ENCODE measurements around the gene LAMA3. TPM values are rescaled to one million over a fixed set of nuclear protein-coding genes. Genes with fewer than 3 reads are reported as not detected.

LAMA3 gene
- total RNA-seq, 2 donors from 2014 or later, result 5.6 to 6.7 TPM

DNA sequence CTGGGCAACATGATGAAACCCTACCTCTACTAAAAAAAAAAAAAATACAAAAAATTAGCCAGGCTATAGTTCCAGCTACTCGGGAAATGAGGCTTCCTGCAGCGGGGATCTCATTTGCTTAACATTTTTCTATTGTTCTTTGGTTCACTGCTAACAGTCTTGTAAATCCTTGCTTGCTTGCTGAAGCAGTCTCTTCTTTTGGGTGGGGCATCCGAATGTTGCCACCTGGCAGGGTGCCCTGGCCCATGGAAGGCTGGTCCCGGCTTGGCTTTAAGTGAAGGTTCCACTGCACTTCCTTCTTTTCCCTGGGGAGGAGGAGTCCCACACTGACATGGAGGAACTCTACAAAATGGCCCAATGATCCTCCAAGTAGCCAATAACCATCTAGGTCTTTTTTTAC is 20.5 kb upstream of the LAMA3 start:
- DNase-seq, result no peak
- intact Hi-C loops (cut with DNase I), result no loop called here

GRCh38 chr18:23669202-23669766 is 20.0 kb upstream of the LAMA3 start:
- no peak for ATAC-seq
- no peak for DNase-seq
- intact Hi-C loops (cut with DNase I), result no loop called here

More for the DNA sequence above, 20.5 kb upstream of the LAMA3 start:
- no peak for ATAC-seq

DNA sequence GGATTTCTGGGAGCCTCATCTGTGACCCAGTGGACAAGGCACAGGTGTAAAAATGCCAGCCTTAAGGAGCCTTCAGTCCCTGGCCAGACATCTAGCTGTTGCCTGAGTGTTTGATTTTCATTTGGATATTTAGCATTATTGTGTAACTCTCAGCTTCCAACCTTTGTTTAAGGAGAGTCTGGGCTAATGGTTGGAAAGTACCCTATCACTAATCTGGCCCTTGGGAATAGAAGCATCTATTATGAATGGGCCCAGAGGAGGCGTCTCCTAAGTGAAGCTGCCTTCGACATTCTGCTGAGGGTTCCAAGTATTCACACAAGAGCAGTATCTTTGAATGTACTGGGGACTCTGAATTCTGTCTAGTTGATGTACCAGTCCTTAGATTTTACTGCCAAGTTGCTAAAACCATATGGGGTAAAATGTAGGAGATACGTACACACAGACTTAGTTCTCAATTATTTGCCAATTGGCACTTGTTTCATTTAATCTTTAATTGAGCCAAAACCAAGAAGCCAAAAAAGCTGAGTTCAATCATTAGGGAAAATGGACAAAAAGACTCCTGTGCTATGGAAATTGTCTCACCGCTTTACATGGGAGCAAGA is 19.3 kb upstream of the LAMA3 start:
- intact Hi-C loops (cut with DNase I), result no loop called here
- ATAC-seq (peak; percentile 25 to 52), DNase-seq (no peak)

- ATAC-seq, result peak; percentile 48 to 83
- peak; percentile 42 for DNase-seq
- intact Hi-C loops (cut with DNase I), result no loop called here
Measured at GRCh38 chr18:23671564-23671963, 17.7 kb upstream of the LAMA3 start.

DNA sequence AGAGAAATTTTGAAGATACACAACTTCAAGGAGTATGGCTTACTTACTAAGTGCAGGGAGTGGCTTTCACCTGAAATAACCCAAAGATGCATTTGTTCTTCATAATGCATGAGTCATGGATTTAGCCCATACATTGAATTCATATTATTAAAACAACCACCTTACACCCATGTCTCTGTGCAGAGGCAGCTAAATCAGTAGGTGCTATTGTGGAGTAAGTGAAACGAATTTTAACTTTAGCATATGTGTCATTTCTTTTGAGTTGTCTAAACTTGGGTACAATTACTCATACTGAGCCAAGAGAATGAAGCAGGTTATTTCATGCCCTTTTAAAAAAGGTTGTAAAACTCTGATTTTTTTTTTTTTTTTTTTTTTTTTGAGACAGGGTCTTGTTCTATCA is 15.5 kb upstream of the LAMA3 start:
- no peak for ATAC-seq
- intact Hi-C loops (cut with DNase I), result no loop called here
- DNase-seq, result no peak

DNA sequence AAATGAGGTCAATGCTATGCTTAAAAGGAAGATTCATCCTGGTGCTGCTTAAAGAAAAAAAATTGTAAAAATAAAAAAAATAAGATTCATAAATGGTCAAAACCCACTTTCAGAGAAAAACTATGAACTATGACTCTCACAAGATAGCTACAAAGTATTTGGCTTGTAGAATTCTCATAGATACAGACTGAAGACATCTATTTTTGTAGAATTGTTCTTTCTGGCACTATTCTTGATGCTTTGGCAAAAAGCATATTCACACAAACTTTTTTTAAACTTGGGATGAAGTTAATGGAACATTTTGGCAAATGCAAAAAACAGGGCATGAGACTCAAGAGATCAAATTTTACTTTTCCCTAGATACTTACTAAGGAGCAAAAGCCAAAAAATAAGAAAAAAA is 14.0 kb upstream of the LAMA3 start:
- no peak for DNase-seq
- peak in 1 of 2 donors; percentile 59 for ATAC-seq
- intact Hi-C loops (cut with DNase I), result no loop called here

- ATAC-seq (no peak), DNase-seq (no peak)
- intact Hi-C loops (cut with DNase I), result no loop called here
Measured at GRCh38 chr18:23675896-23676295, 13.4 kb upstream of the LAMA3 start.

DNA sequence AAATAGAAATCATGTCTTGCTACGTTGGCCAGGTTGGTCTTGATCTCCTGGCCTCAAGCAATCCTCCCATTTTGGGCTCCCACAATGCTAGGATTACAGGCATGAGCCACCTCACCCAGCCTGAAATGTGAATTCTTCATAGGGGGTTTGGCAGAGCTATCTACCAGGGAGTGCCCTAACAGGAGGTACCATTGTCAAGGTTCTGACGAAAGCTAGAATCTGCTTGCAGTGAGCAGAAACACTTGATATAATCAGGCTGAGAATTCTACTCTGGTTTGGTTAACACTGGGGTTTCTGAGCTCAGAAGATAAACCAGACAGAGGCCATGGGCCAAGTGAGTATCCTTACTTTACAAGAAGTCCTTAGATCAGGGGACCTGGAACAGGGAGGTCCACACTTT is 7.2 kb upstream of the LAMA3 start:
- no peak for DNase-seq
- intact Hi-C loops (cut with DNase I), result no loop called here
- no peak for ATAC-seq

GRCh38 chr18:23682472-23682871 is 6.8 kb upstream of the LAMA3 start:
- ATAC-seq (no peak), DNase-seq (no peak)
- intact Hi-C loops (cut with DNase I), result no loop called here

- intact Hi-C loops (cut with DNase I), result no loop called here
- ATAC-seq (no peak), DNase-seq (no peak)
Measured at GRCh38 chr18:23683155-23683554, 6.1 kb upstream of the LAMA3 start.

DNA sequence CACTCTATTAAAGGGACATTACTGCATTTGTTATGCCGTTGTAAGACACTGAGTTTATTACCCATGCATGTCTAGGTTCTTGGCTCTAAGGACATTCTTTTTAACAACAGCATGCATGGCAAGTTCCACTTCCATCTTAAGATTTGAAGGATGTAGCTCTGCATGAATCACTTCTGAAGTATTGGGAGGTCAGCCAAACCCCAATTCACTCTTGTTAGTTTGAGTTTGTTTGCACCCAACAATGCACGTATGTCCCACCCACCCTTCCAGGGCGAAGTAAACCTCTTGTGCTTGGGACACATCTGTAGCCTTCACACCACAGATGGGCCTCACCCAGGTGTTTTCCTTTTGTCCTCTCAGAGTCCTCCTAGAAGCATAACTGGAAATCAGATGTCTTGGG is 5.6 kb upstream of the LAMA3 start:
- DNase-seq (no peak), ATAC-seq (peak in 1 of 2 donors; percentile 18)
- intact Hi-C loops (cut with DNase I), result no loop called here

DNA sequence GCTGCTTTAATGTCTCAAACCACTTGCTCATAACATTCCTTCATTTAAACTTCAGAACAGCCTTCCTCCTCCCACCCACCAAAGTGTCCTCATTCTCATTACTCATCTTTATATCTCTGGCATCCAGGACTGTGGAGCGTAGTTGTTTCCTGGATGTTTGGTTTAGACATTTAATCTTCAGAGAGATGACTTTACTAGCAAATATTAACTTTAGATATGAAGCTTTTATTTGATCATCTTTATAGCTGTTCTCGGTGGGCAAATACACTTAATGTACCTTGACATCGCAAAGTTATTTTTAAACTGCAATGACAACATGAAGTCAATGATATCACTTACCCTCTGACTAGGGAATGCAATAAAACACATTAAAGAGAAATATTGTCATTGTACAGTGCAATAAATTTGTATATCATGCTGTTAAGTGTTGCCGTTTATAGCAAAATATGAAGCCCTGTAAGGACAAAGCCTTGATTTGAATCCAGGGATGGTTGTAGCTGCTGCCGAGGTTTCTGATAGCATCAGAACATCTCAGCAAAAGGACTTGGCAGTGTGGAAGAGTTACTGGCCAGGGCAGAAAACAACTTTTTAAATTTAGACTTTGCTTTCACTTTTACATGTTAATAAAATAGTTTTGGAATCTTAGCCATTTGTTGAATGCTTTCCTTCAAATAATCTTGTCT is 4.6 kb upstream of the LAMA3 start:
- ATAC-seq, result peak in 1 of 2 donors; percentile 63
- intact Hi-C loops (cut with DNase I), result no loop called here

DNA sequence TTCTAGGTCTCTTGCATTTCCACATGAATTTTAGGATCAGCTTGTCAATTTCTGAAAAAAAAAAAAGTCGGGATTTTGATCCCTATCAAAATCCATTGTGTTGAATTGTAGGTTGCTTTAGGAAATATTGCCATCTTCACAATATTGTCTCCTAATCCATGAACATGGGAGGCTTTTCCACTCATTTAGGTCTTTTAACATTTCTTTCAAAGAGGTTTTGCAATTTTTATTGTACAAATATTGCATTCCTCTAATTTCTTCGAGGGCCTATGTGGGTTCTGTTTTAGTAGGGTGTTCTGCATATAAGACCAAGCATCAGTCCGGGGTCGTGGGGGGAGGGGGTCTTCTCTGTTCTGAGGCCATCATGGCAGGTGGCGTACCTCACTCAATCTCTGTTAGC is 725 bp upstream of the LAMA3 start:
- intact Hi-C loops (cut with DNase I), result no loop called here
- DNase-seq (no peak), ATAC-seq (no peak)

More for the DNA sequence above, 4.6 kb upstream of the LAMA3 start:
- DNase-seq, result no peak

GRCh38 chr18:23689616-23690504 is 607 bp downstream of the LAMA3 start:
- ATAC-seq (peak; percentile 61 to 63), DNase-seq (peak; percentile 26)
- intact Hi-C loops (cut with DNase I), result no loop called here

DNA sequence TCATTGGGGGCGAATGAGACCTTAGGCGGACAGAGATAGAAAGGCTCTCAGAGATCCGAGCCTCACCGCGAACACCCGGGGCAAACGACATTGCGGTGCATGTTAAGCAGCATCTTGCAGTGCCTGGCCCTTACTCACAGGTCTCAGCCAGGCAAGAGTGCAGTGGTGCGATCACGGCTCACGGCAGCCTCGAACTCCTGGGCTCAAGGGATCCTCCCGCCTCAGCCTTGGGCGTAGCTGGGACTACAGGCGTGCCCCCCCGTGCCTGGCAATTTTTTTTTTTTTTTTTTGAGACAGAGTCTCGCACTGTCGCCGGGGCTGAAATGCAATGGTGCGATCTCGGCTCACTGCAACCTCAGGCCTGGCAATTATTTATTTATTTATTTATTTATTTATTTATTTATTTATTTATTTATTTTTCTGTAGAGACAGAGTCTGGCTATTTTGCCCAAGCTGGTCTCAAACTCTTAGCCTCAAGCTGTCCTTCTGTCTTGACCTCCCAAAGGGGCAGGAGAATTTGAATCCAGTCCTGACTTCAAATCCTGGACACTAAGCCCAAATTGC is 1.3 kb downstream of the LAMA3 start:
- intact Hi-C loops (cut with DNase I), result no loop called here
- DNase-seq (no peak), ATAC-seq (no peak)

DNA sequence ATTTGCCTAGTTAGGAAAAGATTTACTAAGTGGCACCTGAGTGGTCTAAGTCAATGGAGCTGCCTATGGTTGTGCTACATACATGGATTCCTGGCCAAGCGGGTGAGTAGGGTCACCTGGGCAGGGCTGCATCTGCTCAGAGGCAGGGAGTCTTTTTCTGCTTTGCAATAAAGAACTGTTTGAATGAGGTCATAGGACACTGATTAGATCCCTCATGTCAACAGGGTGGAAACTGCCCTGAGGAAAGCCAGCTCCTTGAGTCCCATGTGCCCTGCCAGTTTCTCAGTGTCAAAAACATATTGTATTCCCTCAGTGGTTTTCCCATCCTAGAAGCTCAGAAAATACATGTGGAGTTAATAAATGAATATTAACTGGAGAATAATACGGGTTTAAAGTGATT is 4.6 kb downstream of the LAMA3 start:
- intact Hi-C loops (cut with DNase I), result no loop called here
- no peak for ATAC-seq
- no peak for DNase-seq

DNA sequence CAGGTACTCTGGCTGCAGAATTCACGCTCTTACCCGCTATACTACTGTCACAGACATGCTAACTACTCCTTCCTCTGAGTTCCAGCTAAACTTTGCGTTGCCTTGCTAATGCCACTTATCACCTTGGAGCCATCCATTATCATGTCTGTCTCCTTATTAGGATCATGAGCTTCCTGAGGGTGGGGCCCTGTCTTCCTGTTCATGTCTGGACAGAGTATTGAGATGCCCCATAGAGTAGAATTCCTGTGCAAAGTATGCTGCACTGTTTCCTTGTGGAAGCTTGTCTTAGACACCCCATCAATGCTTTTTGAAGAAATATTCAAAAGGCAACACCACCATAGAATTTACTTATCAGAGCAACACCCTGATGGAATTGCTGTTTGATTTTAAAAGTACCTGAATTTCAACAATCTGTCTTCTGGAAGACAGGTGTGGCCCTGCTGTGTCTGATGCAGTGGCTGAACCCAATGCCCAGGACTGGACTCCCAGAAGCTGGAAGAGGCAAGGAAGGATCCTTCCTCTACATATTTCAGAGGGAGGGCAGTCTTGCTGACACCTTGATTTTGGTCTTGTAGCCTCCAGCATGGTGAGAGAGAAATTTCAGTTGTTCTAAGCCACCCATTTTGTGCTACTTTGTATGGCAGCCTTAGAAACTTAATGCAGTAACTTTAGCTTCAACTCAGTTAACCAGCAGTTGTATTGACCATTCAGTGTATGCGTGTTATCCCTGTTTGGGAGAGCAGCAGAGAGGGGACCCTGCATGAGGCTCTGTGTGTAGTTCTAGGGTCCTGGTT is 5.6 kb downstream of the LAMA3 start:
- ATAC-seq, result no peak
- no peak for DNase-seq
- intact Hi-C loops (cut with DNase I), result no loop called here

DNA sequence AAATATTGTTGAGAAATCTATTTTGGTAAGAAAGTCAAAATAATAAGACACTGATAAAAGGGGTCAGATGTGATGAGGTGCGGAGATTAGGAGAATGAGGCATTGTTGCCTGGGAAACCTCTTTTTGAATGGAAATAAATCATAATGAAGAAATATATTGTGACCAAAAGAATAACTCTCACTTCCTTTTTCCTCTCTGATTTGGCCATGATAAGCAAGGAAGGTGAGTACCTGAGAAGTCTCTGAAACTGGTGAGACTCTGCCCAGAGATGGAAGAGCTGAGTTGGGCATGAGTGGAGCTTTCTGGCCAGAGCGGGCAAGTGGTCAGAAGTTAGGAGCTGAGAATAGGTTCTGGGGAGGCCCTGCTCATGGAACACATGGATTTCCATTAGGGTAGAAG is 11.8 kb downstream of the LAMA3 start:
- ATAC-seq, result no peak
- intact Hi-C loops (cut with DNase I), result loop anchor here in 1 of 2 donors (5.0 kb wide), 1 partner anchor 79 kb away; no protein-coding TSS in a partner anchor

More for the DNA sequence above, 11.8 kb downstream of the LAMA3 start:
- no peak for DNase-seq

Data from left cardiac atrium (tissue), 4 donors.